Erythroblast (primary cell): ENCODE measurements around the gene ATXN7.

ENCODE experiments used
- DNase-seq, 2 experiments: peaks; one replicate each; lab custom pipeline; 2025; lab: John Stamatoyannopoulos, UW
- GATA1 ChIP-seq: IDR thresholded peaks from 2 replicates; pipeline ENCODE4 v1.6.1; 2011; ENCODE audit warnings: low read depth, mild to moderate bottlenecking, control low read depth, low read length, moderate library complexity
- POLR2A ChIP-seq: IDR thresholded peaks from 2 replicates; pipeline ENCODE4 v1.6.1; 2011; ENCODE audit warnings: mild to moderate bottlenecking, low read length

Gene ATXN7

GRCh38 chr3:63964681-63965485, 101.2 kb downstream of the ATXN7 start:
- DNase-seq = no peak
- TF ChIP-seq POLR2A (no peak), GATA1 (no peak)

GRCh38 chr3:63966007-63966406, 102.3 kb downstream of the ATXN7 start:
- TF ChIP-seq POLR2A = no peak
- TF ChIP-seq GATA1 = no peak
- DNase-seq = no peak

GRCh38 chr3:63966871-63967270, 103.2 kb downstream of the ATXN7 start:
- no peak for DNase-seq
- TF ChIP-seq POLR2A (no peak), GATA1 (no peak)

GRCh38 chr3:63967675-63968611, 104.3 kb downstream of the ATXN7 start:
- DNase-seq = peak; percentile 77 to 79
- TF ChIP-seq POLR2A (peak; percentile 34), GATA1 (no peak)

GRCh38 chr3:63968612-63969350, 105.1 kb downstream of the ATXN7 start:
- TF ChIP-seq GATA1 = no peak
- peak; percentile 2 for TF ChIP-seq POLR2A
- DNase-seq = peak; percentile 23 to 56

- DNase-seq = peak; percentile 22 to 43
- no peak for TF ChIP-seq POLR2A
- no peak for TF ChIP-seq GATA1
Measured at GRCh38 chr3:63969876-63970275, 106.2 kb downstream of the ATXN7 start.

- peak; percentile 21 to 30 for DNase-seq
- TF ChIP-seq GATA1 = no peak
- TF ChIP-seq POLR2A = no peak
Measured at GRCh38 chr3:63970631-63971475, 107.2 kb downstream of the ATXN7 start.

- no peak for DNase-seq
Measured at GRCh38 chr3:63972196-63972595, 108.5 kb downstream of the ATXN7 start.

GRCh38 chr3:63972987-63973386, 109.3 kb downstream of the ATXN7 start:
- TF ChIP-seq POLR2A = no peak
- TF ChIP-seq GATA1 = no peak
- no peak for DNase-seq

More at GRCh38 chr3:63972196-63972595, 108.5 kb downstream of the ATXN7 start:
- TF ChIP-seq POLR2A (no peak), GATA1 (no peak)

GRCh38 chr3:63973406-63973805, 109.7 kb downstream of the ATXN7 start:
- TF ChIP-seq GATA1 = no peak
- no peak for TF ChIP-seq POLR2A
- no peak for DNase-seq

GRCh38 chr3:63974451-63974850, 110.8 kb downstream of the ATXN7 start:
- TF ChIP-seq POLR2A (no peak), GATA1 (no peak)
- DNase-seq = no peak

GRCh38 chr3:63975723-63976122, 112.1 kb downstream of the ATXN7 start:
- DNase-seq = no peak
- TF ChIP-seq GATA1 (no peak), POLR2A (no peak)

GRCh38 chr3:63976161-63976871, 112.6 kb downstream of the ATXN7 start:
- no peak for DNase-seq
- TF ChIP-seq GATA1 = no peak
- no peak for TF ChIP-seq POLR2A
